Measurements from ENCODE around the gene GANAB.
"Not testable (repeated sequence)": the region's sequence is repeated elsewhere in the genome, so short reads cannot be mapped to it uniquely, and the experiment has no call there.

GANAB gene

DNA sequence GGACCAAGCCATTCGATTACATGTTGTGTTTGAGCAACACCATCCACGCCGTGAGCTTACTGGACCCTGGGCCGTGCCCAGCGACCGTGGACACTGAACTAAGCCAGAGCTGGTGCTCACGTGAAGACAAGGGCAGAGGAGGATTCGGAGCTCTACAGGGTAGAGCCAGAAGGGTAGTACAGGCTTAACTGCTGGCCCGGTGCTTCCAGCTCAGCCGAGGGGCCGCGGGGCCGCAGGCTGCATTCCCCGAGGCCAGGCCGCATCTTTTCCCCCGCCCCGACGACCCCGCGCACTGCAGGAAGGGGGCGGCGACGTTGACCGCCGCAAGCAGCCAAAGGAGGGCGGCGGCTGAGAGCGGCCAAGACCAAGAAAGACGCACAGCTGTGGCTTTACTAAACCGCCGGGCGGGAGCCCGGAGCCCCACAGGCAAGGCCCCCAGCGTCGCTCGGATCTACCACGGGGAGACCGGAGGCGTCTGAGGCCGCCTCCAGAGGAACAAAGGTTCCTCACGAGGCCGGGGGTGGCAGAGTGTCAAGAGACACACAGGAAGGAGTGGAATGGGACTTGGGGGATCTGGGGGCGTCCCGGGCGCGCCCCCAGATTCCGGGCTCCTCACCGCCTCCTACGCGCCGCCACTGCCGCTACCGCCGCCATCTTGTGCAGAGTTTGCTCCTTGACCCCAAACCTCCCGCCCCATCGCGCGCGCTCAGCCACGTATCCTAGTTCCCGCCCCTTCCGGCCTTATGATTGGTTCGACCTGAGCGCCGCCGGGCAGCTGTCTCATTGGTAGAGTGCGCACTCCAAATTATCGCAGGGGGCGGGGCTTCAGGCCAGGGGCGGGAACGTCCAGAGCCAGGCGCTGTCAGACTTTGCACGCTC, at the start of gene GANAB:
GANAB (minus strand) TSS at position 668 of the 879 bp plus-strand sequence; CDS start at position 654, 14 bp downstream.
- no peaks in the 10 kb centered on the region for H3K27me3 ChIP-seq (replicated peaks; ENCODE audit: control insufficient read depth, insufficient read depth, low read length)
- no peak for TF ChIP-seq CTCF (IDR thresholded peaks at IDR 0.05; ENCODE audit: insufficient read depth, low read length, poor library complexity, severe bottlenecking)
- H3K4me3 ChIP-seq (replicated peaks; ENCODE audit: low read depth, low read length): peak within 1 kb of the TSS; percentile 99
- peak; percentile 95 for DNase-seq (ENCODE audit: extremely low read depth, insufficient read length)
- peaks cover 19% of the 10 kb centered on the region for H3K36me3 ChIP-seq (ENCODE audit: control insufficient read depth, insufficient read depth, low read length)

DNA sequence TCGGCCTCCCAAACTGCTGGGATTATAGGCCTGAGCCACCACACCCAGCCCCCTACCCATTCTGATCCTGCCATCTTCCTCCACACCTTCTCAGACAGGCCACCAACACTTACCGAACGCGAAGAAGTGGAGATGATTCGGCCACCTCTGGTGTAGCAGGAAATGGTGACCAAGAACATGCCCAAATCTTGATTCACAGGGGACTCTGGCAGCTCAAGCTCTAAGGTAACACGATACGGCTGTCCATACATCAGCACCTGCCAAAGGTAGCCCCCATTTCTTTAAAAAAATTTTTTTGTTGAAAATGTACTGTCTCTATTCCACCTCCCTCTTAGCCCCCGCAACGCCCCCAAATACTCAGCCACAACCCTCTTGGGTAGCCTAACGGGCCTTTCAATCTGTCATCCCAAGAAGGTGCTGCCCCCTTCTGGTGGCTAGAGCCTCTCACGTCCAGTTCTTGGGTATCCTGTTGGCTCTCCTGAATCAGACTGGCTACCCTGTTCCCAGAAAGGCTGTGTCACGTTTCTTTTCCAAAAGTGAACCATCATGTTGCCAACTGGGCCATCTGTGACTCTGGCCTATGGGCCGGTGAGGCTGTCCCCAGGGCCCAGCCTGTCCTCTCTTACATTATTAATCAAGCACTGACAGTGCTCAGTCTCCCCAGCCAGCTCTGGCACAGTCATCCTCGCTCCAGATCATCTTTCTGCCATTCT, 48.2 kb upstream of the GANAB start:
- no peak for DNase-seq (ENCODE audit: extremely low read depth, insufficient read length)
- Histone ChIP-seq H3K4me3 (replicated peaks; ENCODE audit: low read depth, low read length) (no peak overlapping the region), H3K27me3 (replicated peaks; ENCODE audit: control insufficient read depth, insufficient read depth, low read length) (no peaks in the 10 kb centered on the region), H3K36me3 (ENCODE audit: control insufficient read depth, insufficient read depth, low read length) (peaks cover 25% of the 10 kb centered on the region)
- peak; percentile 85 for TF ChIP-seq CTCF (IDR thresholded peaks at IDR 0.05; ENCODE audit: insufficient read depth, low read length, poor library complexity, severe bottlenecking)

GRCh38 chr11:62693624-62694023, 47.2 kb upstream of the GANAB start:
- not testable (repeated sequence) for H3K27me3 ChIP-seq (replicated peaks; ENCODE audit: control insufficient read depth, insufficient read depth, low read length); H3K4me3 ChIP-seq (replicated peaks; ENCODE audit: low read depth, low read length); DNase-seq (ENCODE audit: extremely low read depth, insufficient read length)
- H3K36me3 ChIP-seq (ENCODE audit: control insufficient read depth, insufficient read depth, low read length): peaks cover 25% of the 10 kb centered on the region

DNA sequence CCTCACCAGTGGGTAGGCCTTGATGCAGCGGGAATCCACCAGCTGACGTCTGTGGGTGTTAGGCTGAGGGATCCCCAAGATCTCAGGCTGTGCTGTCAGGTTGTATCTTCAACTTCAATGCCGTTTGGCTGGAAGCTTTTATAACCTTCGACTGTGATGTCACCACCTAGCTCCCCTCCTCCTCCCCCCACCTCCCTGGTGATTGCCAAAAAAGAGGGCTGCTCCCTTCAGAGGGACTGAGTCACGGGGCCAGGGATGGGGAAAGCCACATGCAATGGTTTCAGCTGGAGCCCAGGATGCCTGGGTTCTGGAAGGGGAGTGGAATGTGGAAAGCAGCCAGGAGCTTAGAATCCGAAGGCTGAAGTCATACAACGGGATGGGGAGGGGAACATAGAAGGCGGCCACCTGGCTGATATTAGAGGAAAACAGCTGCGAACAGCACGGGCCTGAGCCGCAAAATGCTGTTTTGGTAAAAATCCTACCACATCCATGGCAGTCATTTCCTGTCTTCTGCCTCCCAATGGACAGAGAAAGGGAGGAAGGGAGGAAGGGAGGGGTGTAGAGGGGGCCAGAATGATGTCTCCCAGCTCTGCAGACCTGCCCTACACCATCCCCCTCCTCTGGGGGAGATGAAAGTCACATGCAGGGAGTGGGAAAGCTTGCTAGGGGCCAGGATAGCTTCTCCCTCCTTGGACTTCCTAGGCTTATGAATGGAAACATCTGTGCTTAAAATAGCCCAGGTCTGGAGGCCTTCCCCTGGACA, 43.2 kb upstream of the GANAB start, which contains the start of gene LRRN4CL:
LRRN4CL (minus strand) TSS at position 110 of the 763 bp plus-strand sequence. CDS start 1,022 bp downstream, outside the sequence.
- TF ChIP-seq CTCF (IDR thresholded peaks at IDR 0.05; ENCODE audit: insufficient read depth, low read length, poor library complexity, severe bottlenecking): no peak
- Histone ChIP-seq H3K36me3 (ENCODE audit: control insufficient read depth, insufficient read depth, low read length) (peaks cover 25% of the 10 kb centered on the region), H3K4me3 (replicated peaks; ENCODE audit: low read depth, low read length) (no peak within 1 kb of the TSS), H3K27me3 (replicated peaks; ENCODE audit: control insufficient read depth, insufficient read depth, low read length) (no peaks in the 10 kb centered on the region)
- DNase-seq (ENCODE audit: extremely low read depth, insufficient read length): no peak

GRCh38 chr11:62688491-62688890, 42.1 kb upstream of the GANAB start:
- H3K4me3 ChIP-seq (replicated peaks; ENCODE audit: low read depth, low read length): no peak overlapping the region
- H3K27me3 ChIP-seq (replicated peaks; ENCODE audit: control insufficient read depth, insufficient read depth, low read length): no peaks in the 10 kb centered on the region
- peaks cover 25% of the 10 kb centered on the region for H3K36me3 ChIP-seq (ENCODE audit: control insufficient read depth, insufficient read depth, low read length)
- no peak for DNase-seq (ENCODE audit: extremely low read depth, insufficient read length)
- no peak for TF ChIP-seq CTCF (IDR thresholded peaks at IDR 0.05; ENCODE audit: insufficient read depth, low read length, poor library complexity, severe bottlenecking)

Measured in GM06990 (cell line).